Smooth muscle cell (in vitro differentiated cells): ENCODE measurements around the gene PODXL. TPM values are rescaled to one million over a fixed set of nuclear protein-coding genes. Genes with fewer than 3 reads are reported as not detected.

Experiments
- DNase-seq: peaks from one replicate; lab custom pipeline; 2025; ENCODE audit not compliant: unreplicated experiment; lab: John Stamatoyannopoulos, UW
- H2AFZ ChIP-seq: fragments of 200-600 bp; sonication (generic); 2 replicates; pipeline ENCODE4 v1.6.0; 2016; ENCODE audit warnings: antibody characterized with exemption, low read depth, mild to moderate bottlenecking
- H3F3A ChIP-seq: fragments of 200-600 bp; sonication (generic); 2 replicates; pipeline ENCODE4 v1.6.0; 2017; ENCODE audit warnings: antibody characterized with exemption, low read depth
- H3K27ac ChIP-seq: fragments of 200-600 bp; sonication (generic); 2 replicates; pipeline ENCODE4 v1.5.1; 2016; ENCODE audit warnings: low read depth, mild to moderate bottlenecking
- H3K27me3 ChIP-seq: fragments of 200-600 bp; sonication (generic); 2 replicates; pipeline ENCODE4 v1.6.1; 2016; ENCODE audit warnings: low read depth, mild to moderate bottlenecking
- H3K36me3 ChIP-seq: fragments of 200-600 bp; sonication (generic); 2 replicates; pipeline ENCODE4 v1.5.1; 2016; ENCODE audit warnings: low read depth
- H3K4me1 ChIP-seq: fragments of 200-600 bp; sonication (generic); 2 replicates; pipeline ENCODE4 v1.5.1; 2016; ENCODE audit warnings: low read depth
- H3K4me2 ChIP-seq: fragments of 200-600 bp; sonication (generic); 2 replicates; pipeline ENCODE4 v1.6.0; 2016; ENCODE audit warnings: mild to moderate bottlenecking
- H3K4me3 ChIP-seq: fragments of 200-600 bp; sonication (generic); 2 replicates; pipeline ENCODE4 v1.5.1; 2016; ENCODE audit warnings: mild to moderate bottlenecking
- H3K79me2 ChIP-seq: fragments of 200-600 bp; sonication (generic); 2 replicates; pipeline ENCODE4 v1.6.0; 2016; ENCODE audit warnings: low read depth, mild to moderate bottlenecking
- H3K9ac ChIP-seq: fragments of 200-600 bp; sonication (generic); 2 replicates; pipeline ENCODE4 v1.6.0; 2016; ENCODE audit warnings: low read depth
- H3K9me3 ChIP-seq: fragments of 200-600 bp; sonication (generic); replicated peaks from 2 replicates; pipeline ENCODE4 v1.5.1; 2016; ENCODE audit warnings: low read depth
- H4K20me1 ChIP-seq: fragments of 200-600 bp; sonication (generic); 2 replicates; pipeline ENCODE4 v1.6.0; 2016; ENCODE audit warnings: low read depth
- WGBS: methylation state at CpG from one replicate; pipeline ENCODE4 v1.1.7; 2016; ENCODE audit warnings: low lambda C conversion rate; 5-methylcytosine and 5-hydroxymethylcytosine counted together
- polyA plus RNA-seq: library from polyadenylated mRNA; unstranded; fragments of >200 nt; fragmentation: Nextera tagmentation; extraction: Ambion mirVana; gene quantifications from 2 replicates; pipeline ENCODE4 v1.2.1, GENCODE V29; 2016
- total RNA-seq: library from RNA; depleted of rRNA; stranded (reverse); fragments of >200 nt; gene quantifications from 2 replicates; pipeline ENCODE4 v1.2.3, GENCODE V29; 2014
- TF ChIP-seq, protein P1 (sequence below): fragments of 200-600 bp; sonication (generic); IDR thresholded peaks from 2 replicates; pipeline ENCODE4 v1.5.1; 2017; ENCODE audit warnings: borderline replicate concordance, mild to moderate bottlenecking, antibody characterized with exemption; ENCODE audit not compliant: insufficient read depth, poor library complexity, severe bottlenecking

PODXL gene
- total and polyA plus RNA-seq, 2 experiments from 2014 or later: 2.1 to 10.8 TPM

DNA sequence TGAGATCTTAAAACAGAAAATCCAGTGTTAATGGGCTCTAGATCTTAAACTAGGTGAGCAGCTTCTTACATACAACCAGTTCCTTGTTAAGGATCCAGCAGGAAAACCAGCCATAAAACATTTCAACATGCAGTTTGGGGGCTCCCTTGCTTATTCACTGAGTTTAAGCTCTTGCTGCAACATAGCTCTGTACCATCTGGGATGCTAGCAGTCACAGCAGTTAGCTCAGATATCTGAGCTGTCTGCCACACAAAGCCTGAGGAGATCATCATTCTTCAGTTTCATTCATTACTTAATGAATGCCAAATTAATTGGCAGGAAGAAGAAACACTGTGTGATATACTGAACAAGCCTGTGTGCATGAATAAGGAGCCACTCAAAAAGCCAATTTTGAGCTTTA is 62.8 kb downstream of the PODXL start:
- no peak overlapping the region for H3K4me3 ChIP-seq
- H3K4me1 ChIP-seq: no peaks in the 10 kb centered on the region
- no peak overlapping the region for H2AFZ ChIP-seq
- no peak for DNase-seq
- no peaks in the 10 kb centered on the region for H3K9me3 ChIP-seq
- TF ChIP-seq, protein P1, sequence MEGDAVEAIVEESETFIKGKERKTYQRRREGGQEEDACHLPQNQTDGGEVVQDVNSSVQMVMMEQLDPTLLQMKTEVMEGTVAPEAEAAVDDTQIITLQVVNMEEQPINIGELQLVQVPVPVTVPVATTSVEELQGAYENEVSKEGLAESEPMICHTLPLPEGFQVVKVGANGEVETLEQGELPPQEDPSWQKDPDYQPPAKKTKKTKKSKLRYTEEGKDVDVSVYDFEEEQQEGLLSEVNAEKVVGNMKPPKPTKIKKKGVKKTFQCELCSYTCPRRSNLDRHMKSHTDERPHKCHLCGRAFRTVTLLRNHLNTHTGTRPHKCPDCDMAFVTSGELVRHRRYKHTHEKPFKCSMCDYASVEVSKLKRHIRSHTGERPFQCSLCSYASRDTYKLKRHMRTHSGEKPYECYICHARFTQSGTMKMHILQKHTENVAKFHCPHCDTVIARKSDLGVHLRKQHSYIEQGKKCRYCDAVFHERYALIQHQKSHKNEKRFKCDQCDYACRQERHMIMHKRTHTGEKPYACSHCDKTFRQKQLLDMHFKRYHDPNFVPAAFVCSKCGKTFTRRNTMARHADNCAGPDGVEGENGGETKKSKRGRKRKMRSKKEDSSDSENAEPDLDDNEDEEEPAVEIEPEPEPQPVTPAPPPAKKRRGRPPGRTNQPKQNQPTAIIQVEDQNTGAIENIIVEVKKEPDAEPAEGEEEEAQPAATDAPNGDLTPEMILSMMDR: no peak
- no peak overlapping the region for H3K27ac ChIP-seq
- no peaks in the 10 kb centered on the region for H3K36me3 ChIP-seq
- no peak overlapping the region for H3K9ac ChIP-seq
- H3F3A ChIP-seq: no peaks in the 10 kb centered on the region
- H3K4me2 ChIP-seq: no peak overlapping the region
- no peaks in the 10 kb centered on the region for H3K79me2 ChIP-seq
- no peaks in the 10 kb centered on the region for H3K27me3 ChIP-seq
- H4K20me1 ChIP-seq: no peaks in the 10 kb centered on the region

- H3K27ac ChIP-seq: peak overlapping the region; percentile 43
Observed at GRCh38 chr7:131493081-131493480, 63.3 kb downstream of the PODXL start.

GRCh38 chr7:131489881-131490280 is 66.5 kb downstream of the PODXL start:
- H3F3A ChIP-seq: no peaks in the 10 kb centered on the region
- H4K20me1 ChIP-seq: no peaks in the 10 kb centered on the region
- H3K4me3 ChIP-seq: no peak overlapping the region
- no peak overlapping the region for H3K27ac ChIP-seq
- H3K9ac ChIP-seq: no peak overlapping the region
- TF ChIP-seq, protein P1: no peak
- H2AFZ ChIP-seq: no peak overlapping the region
- WGBS: 95% methylated on average over 4 of the region's 4 CpGs
- no peaks in the 10 kb centered on the region for H3K4me1 ChIP-seq
- DNase-seq: no peak
- H3K27me3 ChIP-seq: no peaks in the 10 kb centered on the region
- no peak overlapping the region for H3K4me2 ChIP-seq
- H3K79me2 ChIP-seq: no peaks in the 10 kb centered on the region
- no peaks in the 10 kb centered on the region for H3K36me3 ChIP-seq
- H3K9me3 ChIP-seq: no peaks in the 10 kb centered on the region

More at GRCh38 chr7:131493081-131493480, 63.3 kb downstream of the PODXL start:
- Histone ChIP-seq H3K9me3 (no peaks in the 10 kb centered on the region), H3K9ac (no peak overlapping the region), H3K4me3 (no peak overlapping the region), H3K36me3 (no peaks in the 10 kb centered on the region), H3F3A (no peaks in the 10 kb centered on the region), H3K79me2 (no peaks in the 10 kb centered on the region), H3K4me2 (no peak overlapping the region), H4K20me1 (no peaks in the 10 kb centered on the region), H2AFZ (no peak overlapping the region), H3K4me1 (no peaks in the 10 kb centered on the region), H3K27me3 (no peaks in the 10 kb centered on the region)
- TF ChIP-seq, protein P1: no peak
- DNase-seq: no peak
- 87% methylated on average over 2 of the region's 2 CpGs for WGBS

DNA sequence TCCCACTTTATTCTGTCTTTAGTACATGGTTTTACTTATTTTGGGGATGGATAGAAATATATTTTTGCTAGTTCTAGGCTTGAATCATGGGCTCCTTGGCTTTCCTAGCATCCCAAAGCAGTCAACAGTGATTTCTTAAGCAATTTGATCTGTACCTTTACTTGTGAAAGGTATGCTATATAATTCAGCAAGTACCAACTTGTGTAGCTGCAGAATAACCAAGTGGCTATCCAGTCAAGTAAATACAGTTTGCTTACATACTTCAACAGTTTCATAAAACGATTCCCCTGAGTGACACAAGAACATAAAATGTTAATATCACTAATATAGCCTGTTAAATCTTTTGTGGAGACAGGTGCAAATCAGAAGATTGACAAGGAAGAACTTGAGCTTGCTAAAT is 67.2 kb downstream of the PODXL start:
- H3F3A ChIP-seq: no peaks in the 10 kb centered on the region
- no peaks in the 10 kb centered on the region for H4K20me1 ChIP-seq
- H3K4me3 ChIP-seq: no peak overlapping the region
- no peak for DNase-seq
- no peaks in the 10 kb centered on the region for H3K79me2 ChIP-seq
- no peaks in the 10 kb centered on the region for H3K4me1 ChIP-seq
- no peak overlapping the region for H2AFZ ChIP-seq
- H3K27ac ChIP-seq: no peak overlapping the region
- no peaks in the 10 kb centered on the region for H3K27me3 ChIP-seq
- no peaks in the 10 kb centered on the region for H3K9me3 ChIP-seq
- 78% methylated on average over 1 of the region's 1 CpG for WGBS
- no peaks in the 10 kb centered on the region for H3K36me3 ChIP-seq
- no peak overlapping the region for H3K4me2 ChIP-seq
- no peak overlapping the region for H3K9ac ChIP-seq
- TF ChIP-seq, protein P1: no peak
